ENCODE data around the gene SLC5A11.
"Not testable (repeated sequence)": the region's sequence is repeated elsewhere in the genome, so short reads cannot be mapped to it uniquely, and the experiment has no call there.

The SLC5A11 gene, protein sequence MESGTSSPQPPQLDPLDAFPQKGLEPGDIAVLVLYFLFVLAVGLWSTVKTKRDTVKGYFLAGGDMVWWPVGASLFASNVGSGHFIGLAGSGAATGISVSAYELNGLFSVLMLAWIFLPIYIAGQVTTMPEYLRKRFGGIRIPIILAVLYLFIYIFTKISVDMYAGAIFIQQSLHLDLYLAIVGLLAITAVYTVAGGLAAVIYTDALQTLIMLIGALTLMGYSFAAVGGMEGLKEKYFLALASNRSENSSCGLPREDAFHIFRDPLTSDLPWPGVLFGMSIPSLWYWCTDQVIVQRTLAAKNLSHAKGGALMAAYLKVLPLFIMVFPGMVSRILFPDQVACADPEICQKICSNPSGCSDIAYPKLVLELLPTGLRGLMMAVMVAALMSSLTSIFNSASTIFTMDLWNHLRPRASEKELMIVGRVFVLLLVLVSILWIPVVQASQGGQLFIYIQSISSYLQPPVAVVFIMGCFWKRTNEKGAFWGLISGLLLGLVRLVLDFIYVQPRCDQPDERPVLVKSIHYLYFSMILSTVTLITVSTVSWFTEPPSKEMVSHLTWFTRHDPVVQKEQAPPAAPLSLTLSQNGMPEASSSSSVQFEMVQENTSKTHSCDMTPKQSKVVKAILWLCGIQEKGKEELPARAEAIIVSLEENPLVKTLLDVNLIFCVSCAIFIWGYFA

DNA sequence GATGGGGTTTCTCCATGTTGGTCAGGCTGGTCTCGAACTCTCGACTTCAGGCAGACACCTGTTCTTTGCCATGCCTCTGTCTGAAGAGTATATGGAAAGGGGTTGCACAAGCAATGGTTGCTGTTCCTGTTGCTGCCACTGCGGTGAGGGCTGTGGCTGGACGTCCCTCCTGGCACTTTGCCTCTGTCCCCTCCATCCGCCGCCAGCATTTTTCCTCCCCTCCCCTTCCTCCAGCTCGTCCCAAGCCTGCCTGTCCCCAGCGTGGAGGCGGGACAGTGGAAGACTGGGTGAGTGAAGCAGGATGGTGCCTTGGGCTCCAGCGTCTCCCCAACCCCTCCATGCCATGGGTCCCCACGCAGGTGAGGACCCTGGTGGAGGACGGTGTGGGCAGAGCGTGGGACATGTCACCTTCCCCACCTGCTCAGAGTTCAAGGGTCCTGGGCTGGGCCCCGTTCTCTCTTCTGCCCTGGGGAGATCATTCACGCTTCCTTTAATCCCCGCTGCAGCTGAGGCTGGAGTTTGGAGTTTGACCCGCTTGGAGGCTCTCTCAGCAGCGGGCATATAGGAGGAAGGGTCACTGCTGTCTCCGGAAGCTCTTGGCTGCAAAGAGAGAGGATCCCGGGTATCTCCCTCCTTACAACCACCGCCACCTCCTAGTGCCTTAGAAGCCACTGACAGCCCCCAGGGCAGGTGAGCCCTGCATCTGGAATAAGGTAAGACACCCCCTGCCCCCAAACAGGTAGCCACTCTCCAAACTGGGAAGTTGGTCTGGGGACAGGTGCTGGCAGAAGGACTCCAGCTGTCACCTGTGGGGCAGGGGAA, at the start of gene SLC5A11:
SLC5A11 (plus strand) TSS at position 238 of the 822 bp plus-strand sequence. CDS start 12,681 bp downstream, outside the sequence.
- no peak for DNase-seq

DNA sequence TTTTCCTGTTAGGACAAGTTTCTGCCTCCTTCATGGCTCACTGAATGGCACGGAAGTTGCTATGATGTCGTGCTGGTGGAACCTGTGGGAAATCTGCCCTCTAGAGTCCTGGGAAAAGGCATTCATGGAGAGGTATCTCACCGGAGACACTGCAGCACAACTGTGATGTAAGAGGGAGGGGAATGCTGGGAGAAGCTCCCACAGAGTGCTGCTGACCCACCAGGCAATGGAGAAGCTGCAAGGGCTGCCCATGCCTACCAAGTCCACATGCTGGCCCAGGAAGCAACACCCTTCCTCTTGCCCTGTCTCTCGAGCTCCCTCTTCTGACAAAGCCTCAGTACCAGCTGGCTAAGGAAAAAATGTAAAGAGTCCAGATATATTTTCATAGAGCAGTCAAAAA, 45.2 kb upstream of the SLC5A11 start:
- no peak for DNase-seq

DNA sequence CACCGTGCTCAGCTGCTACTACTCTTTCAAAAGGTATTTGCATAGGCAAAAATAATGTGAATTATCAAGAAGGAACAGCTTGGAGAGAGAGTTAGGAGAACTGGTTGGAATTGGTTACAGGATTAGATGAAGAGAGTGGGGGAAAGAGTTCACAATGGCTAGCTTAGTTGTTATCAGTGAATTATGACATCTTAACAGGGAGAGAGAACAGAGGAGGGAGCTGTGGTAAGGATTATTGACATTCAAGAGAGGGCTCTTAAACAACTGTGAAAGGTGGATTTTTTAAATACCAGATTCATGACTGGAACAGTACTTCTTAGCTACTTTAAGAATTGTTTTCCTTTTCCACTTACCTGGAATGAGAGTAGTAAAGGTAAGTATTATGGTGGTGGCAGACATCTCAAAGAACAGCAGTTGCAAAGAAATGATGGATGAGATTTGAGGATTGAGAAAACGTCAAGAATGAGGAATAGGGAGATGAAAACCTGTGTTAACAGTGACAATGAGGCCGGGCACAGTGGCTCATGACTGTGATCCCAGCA, 43.9 kb upstream of the SLC5A11 start:
- DNase-seq = no peak

DNA sequence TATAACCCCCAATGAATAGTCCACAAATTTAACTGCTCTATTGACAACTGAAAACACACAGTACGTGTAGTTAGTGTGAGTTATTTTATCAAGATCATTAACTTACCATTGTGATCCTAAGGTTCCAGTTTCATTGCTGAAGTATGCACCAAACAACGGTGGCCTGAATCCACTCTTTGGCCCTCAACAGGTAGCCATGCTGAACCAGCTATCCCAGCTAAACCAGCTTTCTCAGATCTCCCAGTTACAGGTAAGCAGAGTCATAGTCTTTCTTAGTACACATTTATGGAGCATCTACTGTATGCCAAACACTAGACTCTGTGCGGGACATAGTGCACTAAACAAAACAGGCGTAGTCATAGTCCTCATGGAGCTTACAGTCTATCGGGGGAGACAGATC, 40.3 kb upstream of the SLC5A11 start:
- DNase-seq = no peak

GRCh38 chr16:24807301-24807700, 38.5 kb upstream of the SLC5A11 start:
- DNase-seq = no peak

DNA sequence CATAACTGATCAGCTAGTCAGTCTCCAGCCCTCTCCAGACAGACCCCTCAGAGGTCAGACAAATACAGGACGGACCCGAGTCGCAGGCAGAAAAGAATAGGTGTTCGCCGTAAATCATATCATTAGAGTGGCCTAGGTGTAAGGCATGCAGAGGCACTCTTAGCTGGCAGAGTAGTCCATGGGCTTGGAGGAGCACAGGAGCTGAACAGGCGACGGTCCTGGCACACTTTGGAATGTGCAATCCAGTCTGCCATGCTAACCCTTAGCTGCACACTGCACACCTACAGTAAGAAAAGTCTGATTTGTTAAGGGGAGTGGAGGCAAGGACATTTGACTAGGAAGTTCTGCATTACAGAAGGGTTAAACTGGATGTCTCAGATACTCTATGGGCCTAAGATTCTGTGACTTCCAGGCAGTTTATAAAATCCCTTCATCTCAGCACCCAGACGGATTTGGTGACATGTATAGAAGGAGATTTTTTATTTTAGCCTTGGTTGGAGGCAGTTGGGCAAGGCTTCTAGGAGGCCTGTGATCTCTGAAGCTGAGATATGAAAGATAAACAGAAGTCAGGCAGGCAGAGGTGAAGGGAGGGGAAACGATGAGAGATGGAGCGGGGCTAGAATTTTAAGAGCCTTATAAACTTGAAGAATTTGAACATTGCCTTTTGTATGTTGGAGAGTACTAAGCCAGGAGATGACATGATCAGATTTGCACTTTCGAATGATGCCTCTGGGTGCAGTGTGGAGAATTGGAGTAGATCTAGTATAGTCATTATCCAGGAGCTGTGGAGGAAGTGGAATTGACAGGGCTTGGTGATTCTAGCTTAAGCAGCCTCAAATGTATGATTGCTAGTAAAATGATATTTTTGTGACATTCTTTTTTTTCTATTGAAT, 34.6 kb upstream of the SLC5A11 start:
- DNase-seq = no peak

- DNase-seq = not testable (repeated sequence)
Observed at GRCh38 chr16:24812813-24813212, 33.0 kb upstream of the SLC5A11 start.

DNA sequence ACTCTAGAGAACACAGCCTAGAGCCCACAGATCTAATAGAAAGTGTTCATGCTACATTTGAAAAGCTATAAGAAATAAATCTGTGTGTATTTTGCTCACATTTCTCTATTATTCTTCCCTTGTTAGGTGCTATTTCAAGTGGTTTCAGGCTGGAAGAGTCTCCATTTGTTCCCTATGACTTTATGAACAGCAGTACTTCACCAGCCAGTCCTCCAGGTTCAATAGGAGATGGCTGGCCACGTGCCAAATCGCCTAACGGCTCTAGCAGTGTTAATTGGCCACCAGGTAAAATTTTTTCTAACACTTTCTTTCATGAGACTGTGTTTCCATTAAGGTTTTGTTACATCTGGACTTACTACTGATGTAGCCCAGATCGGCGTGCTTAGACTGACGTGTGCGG, 30.7 kb upstream of the SLC5A11 start:
- DNase-seq = no peak

DNA sequence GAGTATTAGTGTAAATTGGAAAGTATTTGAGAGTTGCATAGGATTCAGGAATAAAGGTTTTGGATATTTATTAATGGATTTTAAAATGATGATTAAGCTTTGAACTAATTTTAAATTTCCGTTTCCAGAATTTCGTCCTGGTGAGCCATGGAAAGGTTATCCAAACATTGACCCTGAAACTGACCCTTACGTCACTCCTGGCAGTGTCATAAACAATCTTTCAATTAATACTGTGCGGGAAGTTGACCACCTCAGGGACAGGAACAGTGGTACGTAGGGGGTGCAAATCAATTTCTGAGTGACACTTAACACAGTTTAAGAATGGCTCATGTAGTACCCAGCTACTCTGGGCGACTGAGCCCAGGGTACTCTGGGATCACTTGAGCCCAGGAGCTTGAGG, 29.1 kb upstream of the SLC5A11 start:
- no peak for DNase-seq

DNA sequence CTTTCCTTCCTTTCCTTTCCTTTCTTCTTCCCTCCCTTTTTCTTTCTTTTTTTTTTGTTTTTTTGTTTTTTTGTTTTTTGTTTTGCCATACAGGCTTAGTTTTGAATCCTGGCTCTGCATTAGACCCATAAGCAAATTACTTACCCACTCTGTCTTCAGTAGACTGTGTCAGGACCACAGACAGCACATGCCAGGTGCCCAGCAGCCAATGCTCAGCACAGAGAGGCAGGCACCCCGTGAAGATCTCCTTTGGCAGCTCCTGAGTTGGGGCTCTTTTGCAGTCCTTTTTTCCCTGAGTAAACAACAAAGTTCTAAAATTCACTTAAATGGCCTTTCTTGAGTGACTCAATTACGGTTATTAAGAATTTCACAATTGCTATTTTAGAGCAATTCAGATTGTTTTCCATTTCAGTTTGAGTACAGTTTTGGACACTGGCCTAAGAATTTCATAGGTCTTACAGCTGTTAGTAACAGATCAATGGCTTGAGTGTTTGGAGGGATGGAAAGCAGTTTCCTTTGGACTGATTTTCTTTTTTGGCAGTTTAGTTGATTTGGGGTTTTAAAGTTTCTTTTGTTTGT, 26.2 kb upstream of the SLC5A11 start:
- DNase-seq = no peak

DNA sequence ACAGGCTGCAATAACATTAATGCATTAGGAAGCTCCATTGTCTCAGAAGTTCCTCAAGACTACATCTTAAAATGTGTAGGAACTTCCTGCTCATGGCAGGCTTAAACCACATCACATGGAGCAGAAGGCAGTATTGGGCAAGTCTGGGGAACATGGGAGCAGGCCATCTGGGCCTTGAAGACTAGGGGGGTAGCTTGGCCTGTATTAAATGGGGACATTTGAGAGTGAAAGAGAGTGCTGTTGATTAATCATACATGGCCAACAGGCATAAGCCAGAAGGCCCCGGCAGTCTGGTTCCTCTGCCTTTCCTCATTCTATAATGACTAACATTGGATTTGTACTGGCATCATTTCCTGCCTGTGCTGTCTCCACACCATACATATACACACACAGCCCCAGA, 25.2 kb upstream of the SLC5A11 start:
- DNase-seq = no peak

- DNase-seq = no peak
Observed at GRCh38 chr16:24821129-24821528, 24.6 kb upstream of the SLC5A11 start.

GRCh38 chr16:24822542-24822941, 23.2 kb upstream of the SLC5A11 start:
- DNase-seq = no peak

GRCh38 chr16:24822974-24823373, 22.8 kb upstream of the SLC5A11 start:
- DNase-seq = no peak

GRCh38 chr16:24825696-24826095, 20.1 kb upstream of the SLC5A11 start:
- DNase-seq = no peak

DNA sequence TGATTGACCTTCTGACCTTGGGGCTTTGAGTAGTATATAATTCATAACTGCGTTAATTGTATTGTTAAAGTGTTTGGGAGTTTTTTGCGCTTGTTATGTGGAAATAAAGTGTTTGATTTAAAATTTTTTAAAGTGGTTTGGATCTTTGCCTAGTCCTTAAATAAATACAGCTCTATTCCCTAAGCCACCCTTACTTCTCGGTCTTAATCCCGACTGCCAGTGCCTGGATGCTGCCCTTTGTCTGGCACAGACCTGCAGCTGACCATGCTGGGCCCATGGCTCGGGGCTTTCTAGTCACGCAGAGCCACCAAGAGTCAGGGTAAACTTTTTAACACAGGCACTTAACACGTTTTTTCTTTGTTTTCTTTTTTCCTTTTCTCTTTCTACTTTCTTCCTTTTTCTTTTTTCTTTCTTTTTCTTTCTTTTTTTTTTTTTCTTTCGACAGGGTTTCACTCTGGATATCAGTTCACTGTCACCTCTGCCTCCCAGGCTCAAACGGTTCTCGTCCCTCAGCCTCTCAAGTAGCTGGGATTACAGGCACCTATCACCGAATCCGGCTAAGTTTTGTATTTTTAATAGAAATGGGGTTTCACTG, 19.6 kb upstream of the SLC5A11 start:
- DNase-seq = no peak

DNA sequence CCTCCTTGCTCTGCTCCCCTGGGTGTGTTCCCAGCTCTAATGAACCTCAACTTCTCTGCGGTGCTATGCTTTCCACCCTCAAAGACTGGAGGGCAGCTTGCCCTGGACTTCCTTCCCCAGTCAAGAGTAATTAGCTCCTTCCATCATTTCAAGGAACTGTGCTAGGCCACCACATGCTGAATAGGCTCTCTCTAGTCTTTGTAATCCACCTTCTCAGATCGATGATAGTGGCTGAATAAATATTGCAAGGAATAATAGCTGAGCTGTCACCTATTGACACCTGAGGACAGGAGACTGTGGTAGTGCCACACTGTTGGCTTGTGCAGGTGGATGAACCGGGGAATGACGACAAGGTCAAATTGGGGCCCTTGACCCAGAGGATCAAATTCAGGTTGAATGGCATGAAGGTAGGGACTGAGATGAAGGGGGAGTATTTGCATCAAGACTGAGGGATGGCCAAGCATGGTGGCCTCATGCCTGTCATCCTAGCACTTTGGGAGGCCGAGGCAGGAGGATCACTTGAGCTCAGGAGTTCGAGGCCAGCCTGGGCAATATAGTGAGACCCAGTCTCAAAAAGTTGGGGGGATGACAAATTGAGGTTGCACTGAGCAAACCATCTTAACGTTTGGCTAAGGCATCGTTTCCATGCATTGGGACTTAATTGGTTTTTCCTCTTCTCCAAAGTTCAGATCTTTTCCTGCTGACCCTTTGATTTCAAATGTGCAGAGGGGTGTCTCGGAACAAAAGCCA, 18.8 kb upstream of the SLC5A11 start:
- DNase-seq = no peak

DNA sequence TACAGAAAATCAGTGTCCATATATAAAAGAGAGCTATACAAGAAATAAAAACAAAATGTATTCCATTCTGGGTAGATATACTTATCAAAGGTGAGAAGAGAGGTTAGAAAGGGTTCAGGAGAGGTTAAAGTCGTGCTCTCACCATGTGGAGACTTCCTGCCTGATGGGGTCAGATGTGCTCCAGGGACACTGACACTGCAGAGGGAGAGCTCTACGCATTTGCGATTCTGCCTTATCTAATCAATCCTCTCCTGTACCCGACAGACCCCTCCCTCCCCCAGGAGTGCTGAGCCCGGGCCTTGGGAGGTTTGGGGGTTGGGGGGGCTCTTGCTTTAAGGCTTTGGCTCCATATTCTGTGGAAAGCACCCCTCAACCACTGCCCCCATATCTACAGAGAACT, 16.6 kb upstream of the SLC5A11 start:
- DNase-seq = no peak

GRCh38 chr16:24833352-24833751, 12.4 kb upstream of the SLC5A11 start:
- no peak for DNase-seq
